IMR-90 (cell line): ENCODE data around the gene C15orf62. TPM values are rescaled to one million over a fixed set of nuclear protein-coding genes. Genes with fewer than 3 reads are reported as not detected.

Experiments
- ATAC-seq: fragments of 200-7000 bp; cut with Tn5 transposase; 2 replicates; pipeline ENCODE4 v1.9.1; 2020; ENCODE audit warnings: low read depth, mild to moderate bottlenecking, moderate library complexity
- BruUV-seq: library from RNA; stranded (reverse); fragments of 400-500 nt; replicated peaks from 2 replicates; lab custom pipeline; 2021; lab: Mats Ljungman, UMichigan
- CTCF ChIA-PET: fragments of 300-600 bp; formaldehyde crosslinking; extraction: SDS; loops from one replicate; lab custom pipeline; 2021; ENCODE audit warnings: antibody characterized with exemption; lab: Yijun Ruan, JAX
- POLR2A ChIA-PET: fragments of 300-600 bp; sonication (Branson Sonifier 250); formaldehyde crosslinking; loops from one replicate; lab custom pipeline; 2022; ENCODE audit warnings: antibody characterized with exemption; ENCODE audit not compliant: unreplicated experiment; lab: Charles Lee
- DNase-seq: peaks from one replicate; pipeline ENCODE4 v3.0.0; 2013
- H2AFZ ChIP-seq: replicated peaks from 2 replicates; pipeline ENCODE3; 2013; ENCODE audit warnings: low read length, mild to moderate bottlenecking; ENCODE audit not compliant: poor library complexity
- H2AK5ac ChIP-seq: 2 replicates; pipeline ENCODE4 v1.6.1; 2013; ENCODE audit warnings: low read depth, low read length, inconsistent platforms
- H2AK9ac ChIP-seq: replicated peaks from 2 replicates; pipeline ENCODE3; 2013; ENCODE audit warnings: mild to moderate bottlenecking, low read depth, low read length, moderate library complexity; ENCODE audit not compliant: poor library complexity
- H2BK120ac ChIP-seq: 2 replicates; pipeline ENCODE4 v1.6.1; 2013; ENCODE audit warnings: low read depth, low read length, inconsistent platforms
- H2BK15ac ChIP-seq: 3 replicates; pipeline ENCODE4 v1.6.1; 2013; ENCODE audit warnings: low read depth, low read length, inconsistent platforms
- H2BK20ac ChIP-seq: 2 replicates; pipeline ENCODE4 v1.6.1; 2013; ENCODE audit warnings: low read depth, mild to moderate bottlenecking, inconsistent platforms, low read length, moderate library complexity
- H2BK5ac ChIP-seq: 2 replicates; pipeline ENCODE4 v1.6.1; 2013; ENCODE audit warnings: mild to moderate bottlenecking, low read depth, low read length, inconsistent platforms; ENCODE audit not compliant: poor library complexity, severe bottlenecking
- H3K14ac ChIP-seq: replicated peaks from 2 replicates; pipeline ENCODE4 v1.6.1; 2013; ENCODE audit warnings: low read depth, low read length, inconsistent platforms
- H3K18ac ChIP-seq: 2 replicates; pipeline ENCODE4 v1.6.1; 2013; ENCODE audit warnings: low read depth, low read length, control low read depth
- H3K23ac ChIP-seq: 2 replicates; pipeline ENCODE4 v1.6.1; 2013; ENCODE audit warnings: low read depth, low read length, inconsistent platforms
- H3K27ac ChIP-seq: 2 replicates; pipeline ENCODE4 v1.5.1; 2013; ENCODE audit warnings: mild to moderate bottlenecking, control low read depth, low read length; ENCODE audit not compliant: insufficient read depth
- H3K27me3 ChIP-seq: 2 replicates; pipeline ENCODE4 v1.6.1; 2013; ENCODE audit warnings: low read length; ENCODE audit not compliant: control insufficient read depth, insufficient read depth
- H3K36me3 ChIP-seq: 2 replicates; pipeline ENCODE4 v1.6.1; 2013; ENCODE audit warnings: low read length, mixed read lengths; ENCODE audit not compliant: control insufficient read depth, insufficient read depth
- H3K4ac ChIP-seq: 2 replicates; pipeline ENCODE4 v1.6.1; 2013; ENCODE audit warnings: low read depth, low read length, inconsistent platforms
- H3K4me1 ChIP-seq: 2 replicates; pipeline ENCODE4 v1.6.1; 2013; ENCODE audit warnings: low read length, mixed read lengths; ENCODE audit not compliant: control insufficient read depth, insufficient read depth
- H3K4me2 ChIP-seq: 2 replicates; pipeline ENCODE4 v1.6.1; 2013; ENCODE audit warnings: low read depth, mild to moderate bottlenecking, control low read depth, low read length, moderate library complexity
- H3K4me3 ChIP-seq: 2 replicates; pipeline ENCODE4 v1.5.1; 2013; ENCODE audit warnings: low read depth, mild to moderate bottlenecking, control low read depth, low read length, moderate library complexity; ENCODE audit not compliant: insufficient read depth
- H3K56ac ChIP-seq: 2 replicates; pipeline ENCODE4 v1.6.1; 2013; ENCODE audit warnings: low read length, inconsistent platforms; ENCODE audit not compliant: insufficient read depth; ENCODE audit errors: extremely low read depth
- H3K79me1 ChIP-seq, 2 experiments: 2 replicates each; pipeline ENCODE4 v1.6.1; 2013; ENCODE audit warnings: low read length in 2 of 2, inconsistent platforms in 1 of 2, low read depth in 1 of 2
- H3K9ac ChIP-seq: 2 replicates; pipeline ENCODE4 v1.6.1; 2013; ENCODE audit warnings: low read depth, low read length, control low read depth
- H3K9me1 ChIP-seq: 2 replicates; pipeline ENCODE4 v1.6.1; 2013; ENCODE audit warnings: low read length, inconsistent platforms; ENCODE audit not compliant: insufficient read depth
- H3K9me3 ChIP-seq: 2 replicates; pipeline ENCODE4 v1.6.1; 2013; ENCODE audit warnings: low read length; ENCODE audit not compliant: control insufficient read depth, insufficient read depth
- H4K20me1 ChIP-seq: 2 replicates; pipeline ENCODE4 v1.6.1; 2013; ENCODE audit warnings: low read length, inconsistent platforms; ENCODE audit not compliant: insufficient read depth
- H4K5ac ChIP-seq: 2 replicates; pipeline ENCODE4 v1.6.1; 2013; ENCODE audit warnings: mild to moderate bottlenecking, low read depth, low read length, control low read depth
- H4K8ac ChIP-seq, 2 experiments: 2 replicates each; pipeline ENCODE4 v1.6.1; 2013; ENCODE audit warnings: low read depth in 2 of 2, low read length in 2 of 2, control low read depth in 1 of 2, inconsistent platforms in 1 of 2
- H4K91ac ChIP-seq: 2 replicates; pipeline ENCODE4 v1.6.1; 2013; ENCODE audit warnings: low read depth, low read length, inconsistent platforms; ENCODE audit not compliant: insufficient read depth
- CEBPB ChIP-seq: IDR thresholded peaks from 2 replicates; pipeline ENCODE4 v1.6.1; 2012; ENCODE audit warnings: low read depth, low read length, improper control_type of control experiment
- CHD1 ChIP-seq: IDR thresholded peaks from 2 replicates; pipeline ENCODE4 v1.6.1; 2012; ENCODE audit warnings: low read depth, low read length, improper control_type of control experiment
- ELK1 ChIP-seq: fragments of 150-350 bp; IDR thresholded peaks from 2 replicates; pipeline ENCODE4 v1.6.1; 2016; ENCODE audit warnings: low read depth, mild to moderate bottlenecking, low read length, moderate library complexity, borderline replicate concordance
- MAFK ChIP-seq: IDR thresholded peaks from 2 replicates; pipeline ENCODE4 v1.6.1; 2012; ENCODE audit warnings: low read depth, low read length, improper control_type of control experiment
- POLR2A ChIP-seq: IDR thresholded peaks from 2 replicates; pipeline ENCODE4 v1.6.1; 2012; ENCODE audit warnings: mild to moderate bottlenecking, low read depth, low read length
- WGBS, 2 experiments: methylation state at CpG; one replicate each; pipeline versions ENCODE4 v1.1.5 to v1.1.7; 2013; ENCODE audit warnings: missing lambda C conversion rate in 2 of 2; ENCODE audit not compliant: insufficient read length in 1 of 2; ENCODE audit errors: extremely low coverage in 2 of 2; 5-methylcytosine and 5-hydroxymethylcytosine counted together
- dilution Hi-C: fragments of 300-500 bp; cut with HindIII; formaldehyde crosslinking; loops from one replicate; pipeline ENCODE4 v1.14.3; 2018; ENCODE audit warnings: low sequenced_read_pairs; ENCODE audit not compliant: unreplicated experiment
- in situ Hi-C: fragments of 300-500 bp; cut with MboI; formaldehyde crosslinking; loops from 3 replicates; pipeline ENCODE4 v1.14.3; 2019; ENCODE audit warnings: low sequenced_read_pairs, inconsistent platforms, mixed read lengths
- intact Hi-C: fragments of 100-400 bp; cut with micrococcal nuclease; formaldehyde crosslinking; loops from 2 replicates; pipeline ENCODE4 v1.10.0; 2022
- polyA plus RNA-seq, 3 experiments: library from polyadenylated mRNA; depleted of rRNA; stranded (reverse); fragments of >200 nt; gene quantifications; 2 replicates each; pipeline ENCODE4 v1.2.3, GENCODE V29; 2012; ENCODE audit warnings: low replicate concordance in 1 of 3
- total RNA-seq: library from RNA; depleted of rRNA; stranded (reverse); fragments of >200 nt; gene quantifications from 2 replicates; pipeline ENCODE4 v1.2.3, GENCODE V29; 2012

The C15orf62 gene
- total and polyA plus RNA-seq, 2 of the 4 experiments (the other 2 are of a cell fraction): not detected

GRCh38 chr15:40755812-40756208 lies 14.0 kb upstream of the C15orf62 start (continued):
- TF ChIP-seq ELK1: no peak
- no peak for TF ChIP-seq MAFK
- no peak for TF ChIP-seq CHD1

DNA sequence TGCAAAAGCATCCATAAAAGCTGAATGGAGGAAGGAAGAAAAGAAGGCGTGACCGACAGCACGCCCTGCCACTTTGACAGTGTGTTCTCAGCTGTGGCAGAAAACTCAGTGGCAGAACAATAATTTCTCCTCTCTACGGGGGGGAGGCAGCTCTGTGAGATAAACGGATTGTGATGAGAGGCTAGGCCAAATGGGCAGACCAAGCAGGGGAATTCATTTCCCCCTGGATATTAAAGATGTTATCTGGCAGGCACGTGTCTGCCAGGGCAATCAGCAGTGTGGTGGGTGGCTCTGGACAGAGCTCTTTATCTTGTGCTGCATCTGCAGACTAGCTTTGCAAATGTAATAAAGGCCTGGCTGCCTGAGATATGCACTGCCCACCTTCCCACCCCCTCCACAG lies 12.8 kb upstream of the C15orf62 start:
- ATAC-seq: no peak
- Histone ChIP-seq H2BK15ac (no peak overlapping the region), H3K9ac (no peak overlapping the region), H3K4ac (no peak overlapping the region), H3K36me3 (peaks cover 3% of the 10 kb centered on the region; the same call in 1 of the 2 replicates), H4K8ac (no peak overlapping the region), H3K4me1 (peaks cover 1% of the 10 kb centered on the region; the same call in 1 of the 2 replicates), H2AFZ (no peak overlapping the region), H3K9me3 (no peaks in the 10 kb centered on the region), H3K18ac (no peak overlapping the region), H3K56ac (no peak overlapping the region), H3K14ac (no peak overlapping the region), H2BK5ac (no peak overlapping the region), H3K23ac (no peak overlapping the region), H4K91ac (no peak overlapping the region), H3K79me1 (peaks cover 3 to 20% of the 10 kb centered on the region in 2 experiments; a peak in 3 of 4 replicates), H3K27ac (no peak overlapping the region), H3K4me2 (no peak overlapping the region), H3K9me1 (no peaks in the 10 kb centered on the region), H4K20me1 (no peaks in the 10 kb centered on the region), H3K27me3 (no peaks in the 10 kb centered on the region; the same call in 1 of the 2 replicates), H2AK9ac (no peak overlapping the region), H2BK20ac (no peak overlapping the region), H3K4me3 (no peak overlapping the region), H2AK5ac (no peak overlapping the region), H2BK120ac (no peak overlapping the region), H4K5ac (no peak overlapping the region)
- in situ Hi-C loops: no loop called here
- TF ChIP-seq CEBPB (no peak), POLR2A (no peak), MAFK (no peak)
- BruUV-seq: no TSS peak
- CTCF ChIA-PET: interaction anchor here (0.7 kb wide), 1 partner anchor 88 kb away, joined by 3 read pairs; no protein-coding TSS in a partner anchor
- no peak for DNase-seq
- intact Hi-C loops: no loop called here
- no CpG with 5 or more reads among the region's 6 CpGs for WGBS, 2 experiments
- dilution Hi-C loops: no loop called here
- POLR2A ChIA-PET: interaction anchor here (0.5 kb wide), 1 partner anchor 13 kb away, joined by 14 read pairs; no protein-coding TSS in a partner anchor
